ENCODE results near the gene CIDEC. TPM values are rescaled to one million over a fixed set of nuclear protein-coding genes. Genes with fewer than 3 reads are reported as not detected.

Gene CIDEC
- total and polyA plus RNA-seq, 2 experiments from 2014 or later, result not detected

DNA sequence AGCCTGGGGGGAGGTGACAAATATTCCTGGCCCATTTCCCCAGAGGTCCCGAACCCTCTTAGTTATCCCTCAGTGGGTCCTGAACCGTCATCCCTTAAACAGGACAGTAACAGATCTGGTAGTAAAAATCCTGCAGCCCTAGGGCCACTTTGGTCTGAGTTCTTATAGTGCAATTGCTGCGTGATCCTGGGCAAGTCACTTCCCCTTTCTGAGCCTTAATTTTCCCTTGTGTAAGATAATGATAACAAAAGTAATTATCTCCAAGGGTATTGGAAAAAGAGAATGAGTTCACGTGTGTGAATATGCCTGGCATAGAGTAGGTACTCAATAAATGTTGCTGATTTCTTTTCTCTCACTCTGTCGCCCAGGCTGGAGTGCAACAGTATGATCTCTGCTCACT lies 7.4 kb upstream of the CIDEC start:
- no peaks in the 10 kb centered on the region for H3F3A ChIP-seq (replicated peaks; ENCODE audit: low read depth)
- DNase-seq (ENCODE audit: low spot score), result no peak
- H3K9me2 ChIP-seq (ENCODE audit: insufficient read depth), result no peaks in the 10 kb centered on the region
- H3K79me2 ChIP-seq (replicated peaks; ENCODE audit: insufficient read depth), result peaks cover 14% of the 10 kb centered on the region
- H2AFZ ChIP-seq, result no peak overlapping the region
- H3K27me3 ChIP-seq (ENCODE audit: insufficient read depth), result no peaks in the 10 kb centered on the region
- no peaks in the 10 kb centered on the region for H3K36me3 ChIP-seq (ENCODE audit: insufficient read depth)
- H3K4me1 ChIP-seq (ENCODE audit: insufficient read depth), result peaks cover 5% of the 10 kb centered on the region; the same call in 1 of the 2 replicates
- no peak overlapping the region for H3K27ac ChIP-seq (ENCODE audit: low read depth)
- H4K20me1 ChIP-seq (replicated peaks; ENCODE audit: insufficient read depth), result no peaks in the 10 kb centered on the region
- H3K9me3 Mint-ChIP-seq, result no peaks in the 10 kb centered on the region
- TF ChIP-seq ZNF331 (CRISPR knock-in tag; IDR thresholded peaks at IDR 0.05; ENCODE audit: low read depth) (no peak), JUNB (IDR thresholded peaks at IDR 0.05; ENCODE audit: unreplicated experiment) (no peak), EZH2 (IDR thresholded peaks at IDR 0.05; ENCODE audit: low read depth, unreplicated experiment) (no peak), CREB1 (CRISPR knock-in tag; IDR thresholded peaks at IDR 0.05; ENCODE audit: low read depth) (no peak), STAT1 (IDR thresholded peaks at IDR 0.05; ENCODE audit: unreplicated experiment) (no peak), POLR2AphosphoS5 (IDR thresholded peaks at IDR 0.05; ENCODE audit: low read depth) (no peak)
- TF ChIP-seq, protein P1, sequence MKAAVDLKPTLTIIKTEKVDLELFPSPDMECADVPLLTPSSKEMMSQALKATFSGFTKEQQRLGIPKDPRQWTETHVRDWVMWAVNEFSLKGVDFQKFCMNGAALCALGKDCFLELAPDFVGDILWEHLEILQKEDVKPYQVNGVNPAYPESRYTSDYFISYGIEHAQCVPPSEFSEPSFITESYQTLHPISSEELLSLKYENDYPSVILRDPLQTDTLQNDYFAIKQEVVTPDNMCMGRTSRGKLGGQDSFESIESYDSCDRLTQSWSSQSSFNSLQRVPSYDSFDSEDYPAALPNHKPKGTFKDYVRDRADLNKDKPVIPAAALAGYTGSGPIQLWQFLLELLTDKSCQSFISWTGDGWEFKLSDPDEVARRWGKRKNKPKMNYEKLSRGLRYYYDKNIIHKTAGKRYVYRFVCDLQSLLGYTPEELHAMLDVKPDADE (IDR thresholded peaks at IDR 0.05), result no peak
- TF ChIP-seq, protein P2, sequence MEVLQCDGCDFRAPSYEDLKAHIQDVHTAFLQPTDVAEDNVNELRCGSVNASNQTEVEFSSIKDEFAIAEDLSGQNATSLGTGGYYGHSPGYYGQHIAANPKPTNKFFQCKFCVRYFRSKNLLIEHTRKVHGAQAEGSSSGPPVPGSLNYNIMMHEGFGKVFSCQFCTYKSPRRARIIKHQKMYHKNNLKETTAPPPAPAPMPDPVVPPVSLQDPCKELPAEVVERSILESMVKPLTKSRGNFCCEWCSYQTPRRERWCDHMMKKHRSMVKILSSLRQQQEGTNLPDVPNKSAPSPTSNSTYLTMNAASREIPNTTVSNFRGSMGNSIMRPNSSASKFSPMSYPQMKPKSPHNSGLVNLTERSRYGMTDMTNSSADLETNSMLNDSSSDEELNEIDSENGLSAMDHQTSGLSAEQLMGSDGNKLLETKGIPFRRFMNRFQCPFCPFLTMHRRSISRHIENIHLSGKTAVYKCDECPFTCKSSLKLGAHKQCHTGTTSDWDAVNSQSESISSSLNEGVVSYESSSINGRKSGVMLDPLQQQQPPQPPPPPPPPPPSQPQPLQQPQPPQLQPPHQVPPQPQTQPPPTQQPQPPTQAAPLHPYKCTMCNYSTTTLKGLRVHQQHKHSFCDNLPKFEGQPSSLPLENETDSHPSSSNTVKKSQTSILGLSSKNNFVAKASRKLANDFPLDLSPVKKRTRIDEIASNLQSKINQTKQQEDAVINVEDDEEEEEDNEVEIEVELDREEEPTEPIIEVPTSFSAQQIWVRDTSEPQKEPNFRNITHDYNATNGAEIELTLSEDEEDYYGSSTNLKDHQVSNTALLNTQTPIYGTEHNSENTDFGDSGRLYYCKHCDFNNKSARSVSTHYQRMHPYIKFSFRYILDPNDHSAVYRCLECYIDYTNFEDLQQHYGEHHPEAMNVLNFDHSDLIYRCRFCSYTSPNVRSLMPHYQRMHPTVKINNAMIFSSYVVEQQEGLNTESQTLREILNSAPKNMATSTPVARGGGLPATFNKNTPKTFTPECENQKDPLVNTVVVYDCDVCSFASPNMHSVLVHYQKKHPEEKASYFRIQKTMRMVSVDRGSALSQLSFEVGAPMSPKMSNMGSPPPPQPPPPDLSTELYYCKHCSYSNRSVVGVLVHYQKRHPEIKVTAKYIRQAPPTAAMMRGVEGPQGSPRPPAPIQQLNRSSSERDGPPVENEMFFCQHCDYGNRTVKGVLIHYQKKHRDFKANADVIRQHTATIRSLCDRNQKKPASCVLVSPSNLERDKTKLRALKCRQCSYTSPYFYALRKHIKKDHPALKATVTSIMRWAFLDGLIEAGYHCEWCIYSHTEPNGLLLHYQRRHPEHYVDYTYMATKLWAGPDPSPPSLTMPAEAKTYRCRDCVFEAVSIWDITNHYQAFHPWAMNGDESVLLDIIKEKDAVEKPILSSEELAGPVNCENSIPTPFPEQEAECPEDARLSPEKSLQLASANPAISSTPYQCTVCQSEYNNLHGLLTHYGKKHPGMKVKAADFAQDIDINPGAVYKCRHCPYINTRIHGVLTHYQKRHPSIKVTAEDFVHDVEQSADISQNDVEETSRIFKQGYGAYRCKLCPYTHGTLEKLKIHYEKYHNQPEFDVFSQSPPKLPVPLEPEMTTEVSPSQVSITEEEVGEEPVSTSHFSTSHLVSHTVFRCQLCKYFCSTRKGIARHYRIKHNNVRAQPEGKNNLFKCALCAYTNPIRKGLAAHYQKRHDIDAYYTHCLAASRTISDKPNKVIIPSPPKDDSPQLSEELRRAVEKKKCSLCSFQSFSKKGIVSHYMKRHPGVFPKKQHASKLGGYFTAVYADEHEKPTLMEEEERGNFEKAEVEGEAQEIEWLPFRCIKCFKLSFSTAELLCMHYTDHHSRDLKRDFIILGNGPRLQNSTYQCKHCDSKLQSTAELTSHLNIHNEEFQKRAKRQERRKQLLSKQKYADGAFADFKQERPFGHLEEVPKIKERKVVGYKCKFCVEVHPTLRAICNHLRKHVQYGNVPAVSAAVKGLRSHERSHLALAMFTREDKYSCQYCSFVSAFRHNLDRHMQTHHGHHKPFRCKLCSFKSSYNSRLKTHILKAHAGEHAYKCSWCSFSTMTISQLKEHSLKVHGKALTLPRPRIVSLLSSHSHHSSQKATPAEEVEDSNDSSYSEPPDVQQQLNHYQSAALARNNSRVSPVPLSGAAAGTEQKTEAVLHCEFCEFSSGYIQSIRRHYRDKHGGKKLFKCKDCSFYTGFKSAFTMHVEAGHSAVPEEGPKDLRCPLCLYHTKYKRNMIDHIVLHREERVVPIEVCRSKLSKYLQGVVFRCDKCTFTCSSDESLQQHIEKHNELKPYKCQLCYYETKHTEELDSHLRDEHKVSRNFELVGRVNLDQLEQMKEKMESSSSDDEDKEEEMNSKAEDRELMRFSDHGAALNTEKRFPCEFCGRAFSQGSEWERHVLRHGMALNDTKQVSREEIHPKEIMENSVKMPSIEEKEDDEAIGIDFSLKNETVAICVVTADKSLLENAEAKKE (CRISPR knock-in tag; IDR thresholded peaks at IDR 0.05), result no peak
- TF ChIP-seq, protein P3, sequence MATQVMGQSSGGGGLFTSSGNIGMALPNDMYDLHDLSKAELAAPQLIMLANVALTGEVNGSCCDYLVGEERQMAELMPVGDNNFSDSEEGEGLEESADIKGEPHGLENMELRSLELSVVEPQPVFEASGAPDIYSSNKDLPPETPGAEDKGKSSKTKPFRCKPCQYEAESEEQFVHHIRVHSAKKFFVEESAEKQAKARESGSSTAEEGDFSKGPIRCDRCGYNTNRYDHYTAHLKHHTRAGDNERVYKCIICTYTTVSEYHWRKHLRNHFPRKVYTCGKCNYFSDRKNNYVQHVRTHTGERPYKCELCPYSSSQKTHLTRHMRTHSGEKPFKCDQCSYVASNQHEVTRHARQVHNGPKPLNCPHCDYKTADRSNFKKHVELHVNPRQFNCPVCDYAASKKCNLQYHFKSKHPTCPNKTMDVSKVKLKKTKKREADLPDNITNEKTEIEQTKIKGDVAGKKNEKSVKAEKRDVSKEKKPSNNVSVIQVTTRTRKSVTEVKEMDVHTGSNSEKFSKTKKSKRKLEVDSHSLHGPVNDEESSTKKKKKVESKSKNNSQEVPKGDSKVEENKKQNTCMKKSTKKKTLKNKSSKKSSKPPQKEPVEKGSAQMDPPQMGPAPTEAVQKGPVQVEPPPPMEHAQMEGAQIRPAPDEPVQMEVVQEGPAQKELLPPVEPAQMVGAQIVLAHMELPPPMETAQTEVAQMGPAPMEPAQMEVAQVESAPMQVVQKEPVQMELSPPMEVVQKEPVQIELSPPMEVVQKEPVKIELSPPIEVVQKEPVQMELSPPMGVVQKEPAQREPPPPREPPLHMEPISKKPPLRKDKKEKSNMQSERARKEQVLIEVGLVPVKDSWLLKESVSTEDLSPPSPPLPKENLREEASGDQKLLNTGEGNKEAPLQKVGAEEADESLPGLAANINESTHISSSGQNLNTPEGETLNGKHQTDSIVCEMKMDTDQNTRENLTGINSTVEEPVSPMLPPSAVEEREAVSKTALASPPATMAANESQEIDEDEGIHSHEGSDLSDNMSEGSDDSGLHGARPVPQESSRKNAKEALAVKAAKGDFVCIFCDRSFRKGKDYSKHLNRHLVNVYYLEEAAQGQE (IDR thresholded peaks at IDR 0.05; ENCODE audit: unreplicated experiment), result no peak
- TF ChIP-seq, protein P4, sequence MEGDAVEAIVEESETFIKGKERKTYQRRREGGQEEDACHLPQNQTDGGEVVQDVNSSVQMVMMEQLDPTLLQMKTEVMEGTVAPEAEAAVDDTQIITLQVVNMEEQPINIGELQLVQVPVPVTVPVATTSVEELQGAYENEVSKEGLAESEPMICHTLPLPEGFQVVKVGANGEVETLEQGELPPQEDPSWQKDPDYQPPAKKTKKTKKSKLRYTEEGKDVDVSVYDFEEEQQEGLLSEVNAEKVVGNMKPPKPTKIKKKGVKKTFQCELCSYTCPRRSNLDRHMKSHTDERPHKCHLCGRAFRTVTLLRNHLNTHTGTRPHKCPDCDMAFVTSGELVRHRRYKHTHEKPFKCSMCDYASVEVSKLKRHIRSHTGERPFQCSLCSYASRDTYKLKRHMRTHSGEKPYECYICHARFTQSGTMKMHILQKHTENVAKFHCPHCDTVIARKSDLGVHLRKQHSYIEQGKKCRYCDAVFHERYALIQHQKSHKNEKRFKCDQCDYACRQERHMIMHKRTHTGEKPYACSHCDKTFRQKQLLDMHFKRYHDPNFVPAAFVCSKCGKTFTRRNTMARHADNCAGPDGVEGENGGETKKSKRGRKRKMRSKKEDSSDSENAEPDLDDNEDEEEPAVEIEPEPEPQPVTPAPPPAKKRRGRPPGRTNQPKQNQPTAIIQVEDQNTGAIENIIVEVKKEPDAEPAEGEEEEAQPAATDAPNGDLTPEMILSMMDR (conservative IDR thresholded peaks at IDR 0.05; ENCODE audit: low read depth in 2 of 2), result no peak
- H3K27ac Mint-ChIP-seq, result no peak overlapping the region
- H3K4me1 Mint-ChIP-seq, result peaks cover 5% of the 10 kb centered on the region
- H3K4me3 Mint-ChIP-seq, result no peak overlapping the region
- peaks cover 11% of the 10 kb centered on the region for H3K36me3 Mint-ChIP-seq (ENCODE audit: low read depth)
- H3K27me3 Mint-ChIP-seq (ENCODE audit: insufficient read depth, low read depth, poor library complexity), result peaks cover 11% of the 10 kb centered on the region
- H3K4me3 ChIP-seq, result no peak overlapping the region
- no peak overlapping the region for H3K4me2 ChIP-seq
- no peak for ATAC-seq

Data from GM23338 (cell line).